Panc1 (cell line): ENCODE data around the gene HTR2B. TPM values are rescaled to one million over a fixed set of nuclear protein-coding genes. Genes with fewer than 3 reads are reported as not detected.

ENCODE experiments used
- ATAC-seq: fragments of 200-7000 bp; cut with Tn5 transposase; 2 replicates; pipeline ENCODE4 v1.9.1; 2020; ENCODE audit warnings: mild to moderate bottlenecking, moderate library complexity
- BruUV-seq: library from RNA; stranded (reverse); fragments of 400-500 nt; replicated peaks from 2 replicates; lab custom pipeline; 2021; lab: Mats Ljungman, UMichigan
- CTCF ChIA-PET: fragments of 300-600 bp; sonication (Branson Sonifier 250); formaldehyde crosslinking; loops from one replicate; lab custom pipeline; 2022; ENCODE audit warnings: antibody characterized with exemption; lab: Charles Lee
- POLR2A ChIA-PET: fragments of 300-600 bp; sonication (Branson Sonifier 250); formaldehyde crosslinking; loops from one replicate; lab custom pipeline; 2022; ENCODE audit warnings: antibody characterized with exemption; lab: Charles Lee
- DNase-seq: peaks from one replicate; pipeline ENCODE4 v3.0.0-alpha.2; 2010; ENCODE audit warnings: low read depth, low spot score
- H3K27ac ChIP-seq: 2 replicates; pipeline ENCODE4 v1.5.1; 2011; ENCODE audit warnings: mild to moderate bottlenecking, low read length, inconsistent platforms
- H3K27me3 ChIP-seq: fragments of 200-500 bp; sonication (Bioruptor generic); 2 replicates; pipeline ENCODE4 v1.6.0; 2014; ENCODE audit warnings: low read length, inconsistent platforms; ENCODE audit not compliant: control insufficient read depth, insufficient read depth
- H3K36me3 ChIP-seq: fragments of 200-500 bp; sonication (Bioruptor generic); 2 replicates; pipeline ENCODE4 v1.5.1; 2014; ENCODE audit warnings: inconsistent platforms, mild to moderate bottlenecking, low read length, moderate library complexity; ENCODE audit not compliant: control insufficient read depth, insufficient read depth
- H3K4me1 ChIP-seq: 2 replicates; pipeline ENCODE4 v1.5.1; 2011; ENCODE audit warnings: inconsistent platforms, mild to moderate bottlenecking, low read length, moderate library complexity; ENCODE audit not compliant: control insufficient read depth, insufficient read depth
- H3K4me3 ChIP-seq, 2 experiments: 2 replicates each; pipeline ENCODE4 v1.5.1; 2011 to 2012; ENCODE audit warnings: low read depth in 2 of 2, low read length in 2 of 2, mild to moderate bottlenecking in 2 of 2, inconsistent platforms in 1 of 2, moderate library complexity in 1 of 2
- H3K9me3 ChIP-seq: fragments of 200-500 bp; sonication (Bioruptor generic); 2 replicates; pipeline ENCODE4 v1.5.1; 2014; ENCODE audit warnings: low read depth, mild to moderate bottlenecking, inconsistent platforms, low read length, moderate library complexity; ENCODE audit not compliant: control insufficient read depth, insufficient read depth
- CTCF ChIP-seq: fragments of 450-650 bp; IDR thresholded peaks from 2 replicates; pipeline ENCODE4 v1.5.1; 2017; ENCODE audit warnings: mild to moderate bottlenecking
- POLR2AphosphoS5 ChIP-seq: IDR thresholded peaks from 2 replicates; pipeline ENCODE4 v1.6.1; 2012; ENCODE audit warnings: mild to moderate bottlenecking, low read depth, low read length, moderate library complexity
- REST ChIP-seq, 2 experiments: IDR thresholded peaks; 2 replicates each; pipeline ENCODE4 v1.6.1; 2011 to 2012; ENCODE audit warnings: low read depth in 2 of 2, control low read depth in 1 of 2, low read length in 1 of 2, mild to moderate bottlenecking in 1 of 2, moderate library complexity in 1 of 2; ENCODE audit not compliant: insufficient read depth in 1 of 2
- SIN3A ChIP-seq: IDR thresholded peaks from 2 replicates; pipeline ENCODE4 v1.6.1; 2012; ENCODE audit warnings: low read depth, mild to moderate bottlenecking, low read length, moderate library complexity, borderline replicate concordance; ENCODE audit not compliant: insufficient read depth
- TCF7L2 ChIP-seq: IDR thresholded peaks from 2 replicates; pipeline ENCODE4 v1.6.1; 2011; ENCODE audit warnings: mild to moderate bottlenecking, low read depth, low read length, inconsistent platforms
- in situ Hi-C: cut with HindIII; loops from 2 replicates; pipeline ENCODE4 v1.10.0; 2016; ENCODE audit warnings: low sequenced_read_pairs, low pct_unique_long_range_greater_than_20kb
- intact Hi-C: fragments of 100-400 bp; cut with micrococcal nuclease; formaldehyde crosslinking; loops from one replicate; pipeline ENCODE4 v1.10.0; 2022; ENCODE audit not compliant: unreplicated experiment
- total RNA-seq: library from RNA; stranded (reverse); gene quantifications from one replicate; pipeline ENCODE4 v1.2.1, GENCODE V29; 2021; ENCODE audit not compliant: unreplicated experiment

Gene HTR2B
- total RNA-seq, 1 experiment from 2014 or later: not detected

DNA sequence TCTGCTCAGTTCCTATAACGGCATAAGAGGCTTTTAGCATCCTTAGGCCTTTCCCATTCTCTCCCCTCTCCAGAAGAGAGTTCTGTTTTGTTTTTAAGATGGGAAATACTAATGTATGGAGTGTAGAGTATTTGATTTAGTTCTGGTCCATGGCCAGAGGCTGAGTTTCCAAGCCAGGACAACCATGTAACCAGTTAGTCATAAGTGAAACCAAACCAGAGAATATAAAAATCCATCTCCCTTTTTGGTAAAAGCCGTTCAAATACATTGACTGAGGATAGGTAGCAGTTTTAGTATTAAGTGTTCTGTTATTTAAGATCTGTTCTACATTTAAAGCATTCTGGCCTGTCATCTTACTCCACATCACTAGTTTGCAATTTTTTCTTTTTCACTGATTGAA is 65.1 kb downstream of the HTR2B start:
- BruUV-seq: no TSS peak

More for the DNA sequence above, 65.1 kb downstream of the HTR2B start:
- ChIA-PET CTCF (no interaction called here), POLR2A (no interaction called here)
- Histone ChIP-seq H3K4me3 (no peak overlapping the region), H3K36me3 (peaks cover 42% of the 10 kb centered on the region), H3K4me1 (peaks cover 35% of the 10 kb centered on the region), H3K27me3 (no peaks in the 10 kb centered on the region), H3K9me3 (no peaks in the 10 kb centered on the region), H3K27ac (no peak overlapping the region)
- DNase-seq: no peak
- intact Hi-C loops (loop anchor here (10.0 kb wide), 1 partner anchor 235 kb away; no protein-coding TSS in a partner anchor), in situ Hi-C loops (no loop called here)
- no peak for TF ChIP-seq SIN3A
- no peak for TF ChIP-seq REST (IDR thresholded peaks at IDR 0.05; ENCODE audit: insufficient read depth in 1 of 2, low read depth in 2 of 2, low read length in 1 of 2)
- TF ChIP-seq CTCF: no peak
- no peak for TF ChIP-seq POLR2AphosphoS5
- no peak for TF ChIP-seq TCF7L2
- ATAC-seq: no peak
